HepG2 (cell line): ENCODE measurements around the gene ZNF491. TPM values are rescaled to one million over a fixed set of nuclear protein-coding genes. Genes with fewer than 3 reads are reported as not detected.
A peak's percentile ranks its signal among the peaks of the same experiment; 100 is the strongest.

ENCODE experiments used
- AGO2 ChIP-seq: fragments of 200-400 bp; formaldehyde crosslinking; optimal IDR thresholded peaks from 2 replicates; pipeline ENCODE3; 2017; ENCODE audit warnings: mild to moderate bottlenecking, low read depth, low read length, moderate library complexity
- ARNT2 ChIP-seq: sonication (generic); formaldehyde crosslinking; IDR thresholded peaks from 2 replicates; pipeline ENCODE4 v1.8.0; 2022; ENCODE audit warnings: mild to moderate bottlenecking, low read depth, missing genetic modification reagents, moderate library complexity
- ARNTL ChIP-seq: sonication (generic); formaldehyde crosslinking; IDR thresholded peaks from 2 replicates; pipeline ENCODE4 v1.4.0; 2020; ENCODE audit warnings: mild to moderate bottlenecking, missing genetic modification reagents
- EED ChIP-seq: sonication (generic); formaldehyde crosslinking; IDR thresholded peaks from 2 replicates; pipeline ENCODE4 v1.5.0; 2020; ENCODE audit warnings: mild to moderate bottlenecking, missing genetic modification reagents
- GABPA ChIP-seq, 2 experiments: IDR thresholded peaks; 2 replicates each; pipeline ENCODE4 v1.6.1; 2011 to 2016; ENCODE audit warnings: low read depth in 2 of 2, low read length in 1 of 2, missing biosample characterization in 1 of 2, missing genetic modification characterization in 1 of 2
- HCFC1 ChIP-seq: fragments of 150-350 bp; IDR thresholded peaks from 2 replicates; pipeline ENCODE4 v1.6.1; 2014; ENCODE audit warnings: low read depth, low read length
- HNRNPLL ChIP-seq: fragments of 200-400 bp; formaldehyde crosslinking; IDR thresholded peaks from 2 replicates; pipeline ENCODE4 v1.6.1; 2017; ENCODE audit warnings: mild to moderate bottlenecking, low read depth, low read length; ENCODE audit not compliant: poor library complexity, severe bottlenecking
- MNT ChIP-seq: fragments of 450-650 bp; IDR thresholded peaks from 2 replicates; pipeline ENCODE4 v1.6.1; 2016
- NCOA1 ChIP-seq: sonication (generic); formaldehyde crosslinking; IDR thresholded peaks from 2 replicates; pipeline ENCODE4 v1.9.0; 2021; ENCODE audit warnings: missing genetic modification reagents
- NFKBIZ ChIP-seq: IDR thresholded peaks from 2 replicates; pipeline ENCODE4 v1.6.1; 2018; ENCODE audit warnings: missing genetic modification reagents, missing compliant biosample characterization
- NR2F2 ChIP-seq: IDR thresholded peaks from 2 replicates; pipeline ENCODE4 v1.6.1; 2012; ENCODE audit warnings: low read depth, inconsistent platforms, borderline replicate concordance
- PCBP2 ChIP-seq: fragments of 200-400 bp; formaldehyde crosslinking; optimal IDR thresholded peaks from 2 replicates; pipeline ENCODE3; 2018; ENCODE audit warnings: low read length, low read depth; ENCODE audit not compliant: poor library complexity, severe bottlenecking
- SCMH1 ChIP-seq: sonication (generic); formaldehyde crosslinking; IDR thresholded peaks from 2 replicates; pipeline ENCODE4 v1.9.0; 2021; ENCODE audit warnings: missing genetic modification reagents, mild to moderate bottlenecking, borderline replicate concordance
- SKIL ChIP-seq: sonication (generic); formaldehyde crosslinking; IDR thresholded peaks from 2 replicates; pipeline ENCODE4 v1.8.0; 2022; ENCODE audit warnings: missing genetic modification reagents, mild to moderate bottlenecking, moderate library complexity, borderline replicate concordance
- TCF7 ChIP-seq: sonication (generic); IDR thresholded peaks from 2 replicates; pipeline ENCODE4 v1.6.1; 2016; ENCODE audit warnings: antibody characterized with exemption, low read depth
- ZNF264 ChIP-seq: sonication (generic); formaldehyde crosslinking; IDR thresholded peaks from 2 replicates; pipeline ENCODE4 v1.4.0; 2020; ENCODE audit warnings: missing genetic modification reagents
- ZNF333 ChIP-seq: sonication (generic); formaldehyde crosslinking; IDR thresholded peaks from 2 replicates; pipeline ENCODE4 v1.4.0; 2020; ENCODE audit warnings: mild to moderate bottlenecking, missing genetic modification reagents, borderline replicate concordance
- ZNF335 ChIP-seq: sonication (generic); formaldehyde crosslinking; IDR thresholded peaks from 2 replicates; pipeline ENCODE4 v1.4.0; 2020; ENCODE audit warnings: missing genetic modification reagents
- ZNF547 ChIP-seq: sonication (generic); formaldehyde crosslinking; IDR thresholded peaks from 2 replicates; pipeline ENCODE4 v1.5.1; 2020; ENCODE audit warnings: mild to moderate bottlenecking, missing genetic modification reagents
- ZNF550 ChIP-seq: sonication (generic); formaldehyde crosslinking; IDR thresholded peaks from 2 replicates; pipeline ENCODE4 v1.4.0; 2020; ENCODE audit warnings: mild to moderate bottlenecking, missing genetic modification reagents, borderline replicate concordance
- ZNF589 ChIP-seq: sonication (generic); formaldehyde crosslinking; conservative IDR thresholded peaks from 2 replicates; pipeline ENCODE4 v1.8.0; 2022; ENCODE audit warnings: mild to moderate bottlenecking, moderate library complexity, missing genetic modification reagents
- ZNF75D ChIP-seq: sonication (generic); formaldehyde crosslinking; IDR thresholded peaks from 2 replicates; pipeline ENCODE4 v1.8.1; 2023; ENCODE audit warnings: missing genetic modification reagents, mild to moderate bottlenecking, borderline replicate concordance
- ZSCAN22 ChIP-seq: sonication (generic); formaldehyde crosslinking; IDR thresholded peaks from 2 replicates; pipeline ENCODE4 v1.4.0; 2020; ENCODE audit warnings: mild to moderate bottlenecking, missing genetic modification reagents
- ZUFSP ChIP-seq: sonication (generic); formaldehyde crosslinking; IDR thresholded peaks from 2 replicates; pipeline ENCODE4 v1.9.0; 2021; ENCODE audit warnings: missing genetic modification reagents, mild to moderate bottlenecking, borderline replicate concordance
- polyA plus RNA-seq, 8 experiments: library from polyadenylated mRNA; depleted of rRNA in 3 of 8; stranded (reverse) in 7 of 8; unstranded in 1 of 8; fragments of >200 nt; fragmentation: Illumina TruSeq in 4 of 8; extraction: Trizol in 4 of 8; gene quantifications; 2 replicates each; pipeline versions ENCODE4 v1.2.1 to v1.2.3, GENCODE V29; 2011 to 2016; ENCODE audit warnings: low read depth in 4 of 8, missing spikeins in 1 of 8, mixed read lengths in 1 of 8; ENCODE audit not compliant: insufficient read depth in 1 of 8
- total RNA-seq, 5 experiments: library from RNA; depleted of rRNA; stranded (reverse); fragments of >200 nt; fragmentation: Illumina TruSeq; extraction: Trizol; gene quantifications; 2 replicates each; pipeline ENCODE4 v1.2.3, GENCODE V29; 2016; ENCODE audit warnings: low read depth in 1 of 5

The ZNF491 gene
- total and polyA plus RNA-seq, 2 of the 13 experiments (the other 11 are each of a cell fraction or from before 2014, with no cell fraction given): 0.57 to 2.2 TPM

GRCh38 chr19:11766597-11767591 lies 31.4 kb upstream of the ZNF491 start, which contains the start of gene ZNF441 (continued):
- no peak for TF ChIP-seq ZUFSP (CRISPR knock-in tag)
- TF ChIP-seq ARNT2 (CRISPR knock-in tag): peak; percentile 62; the same call in 1 of the 2 replicates
- TF ChIP-seq EED (CRISPR knock-in tag): 0 out of 2 replicates have a peak, but pooled peaks have one; percentile 31
- peak; percentile 66; the same call in 1 of the 2 replicates for TF ChIP-seq ZNF547
- TF ChIP-seq ARNTL: peak; percentile 67; the same call in 1 of the 2 replicates
- 0 out of 2 replicates have a peak, but pooled peaks have one; percentile 30 for TF ChIP-seq NCOA1 (CRISPR knock-in tag)
- TF ChIP-seq MNT: no peak
- TF ChIP-seq TCF7: peak; percentile 87
- no peak for TF ChIP-seq ZNF75D (CRISPR knock-in tag)
- no peak for TF ChIP-seq ZNF550 (CRISPR knock-in tag)
- peak; percentile 71; the same call in 1 of the 2 replicates for TF ChIP-seq ZNF333 (CRISPR knock-in tag)
- TF ChIP-seq ZNF264: no peak
- peak; percentile 60; the same call in 1 of the 2 replicates for TF ChIP-seq SKIL (CRISPR knock-in tag)
- TF ChIP-seq HNRNPLL: peak; percentile 66
- TF ChIP-seq NFKBIZ (CRISPR knock-in tag): peak; percentile 8; the same call in 1 of the 2 replicates
- no peak for TF ChIP-seq ZNF589
- TF ChIP-seq AGO2: peak; percentile 61
- TF ChIP-seq HCFC1: no peak
- TF ChIP-seq SCMH1 (CRISPR knock-in tag): no peak
- TF ChIP-seq ZNF335 (CRISPR knock-in tag): peak; percentile 63
- no peak for TF ChIP-seq ZSCAN22 (CRISPR knock-in tag)
- TF ChIP-seq NR2F2: no peak
- no peak for TF ChIP-seq PCBP2
- TF ChIP-seq GABPA (IDR thresholded peaks at IDR 0.05; ENCODE audit: low read depth, low read length): peak; percentile 21; the same call in 1 of the 2 replicates
- TF ChIP-seq GABPA (CRISPR knock-in tag; IDR thresholded peaks at IDR 0.05; ENCODE audit: low read depth): peak; percentile 79
